Gastroesophageal sphincter (tissue), 3 donors: Measurements from ENCODE around the gene MTCL1.

Experiments
- CTCF ChIP-seq, 4 experiments: fragments of 200-600 bp in 2 of 4; fragments of 450-650 bp in 2 of 4; sonication (generic) in 1 of 4; IDR thresholded peaks; one replicate each; pipeline ENCODE4 v1.5.1; 2017 to 2019; ENCODE audit warnings: antibody characterized with exemption in 4 of 4, mild to moderate bottlenecking in 2 of 4, moderate library complexity in 2 of 4
- POLR2AphosphoS5 ChIP-seq: sonication (generic); formaldehyde crosslinking; IDR thresholded peaks from one replicate; pipeline ENCODE4 v1.6.1; 2017; ENCODE audit warnings: antibody characterized with exemption

GRCh38 chr18:8800876-8801262, 95.5 kb downstream of the MTCL1 start:
- TF ChIP-seq CTCF (IDR thresholded peaks at IDR 0.05), result no peak
- TF ChIP-seq POLR2AphosphoS5, result no peak
